ENCODE measurements around the gene TICAM2.

DNA sequence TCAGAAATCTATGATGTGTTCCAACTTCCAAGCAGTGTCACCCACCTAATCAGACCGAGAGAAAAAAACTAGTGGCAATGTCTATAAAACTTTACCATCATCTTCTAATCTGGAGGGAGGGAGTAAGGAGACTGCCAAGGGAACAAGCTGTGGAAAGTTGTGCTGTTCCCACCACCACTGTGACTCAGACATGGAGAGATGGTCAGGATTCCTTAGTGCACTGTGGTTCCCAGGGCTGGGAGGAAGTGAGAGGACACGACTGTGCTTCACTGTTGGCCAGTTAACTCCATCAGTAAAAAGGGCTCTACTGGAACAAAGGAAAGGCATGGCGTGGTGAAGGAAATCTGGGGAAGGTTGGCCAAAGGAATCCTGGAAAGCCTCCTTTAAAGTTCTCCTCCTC lies 18.8 kb downstream of the TICAM2 start:
- TF ChIP-seq MYC (IDR thresholded peaks at IDR 0.05; ENCODE audit: borderline replicate concordance, low read length) (no peak), ESRRA (IDR thresholded peaks at IDR 0.05; ENCODE audit: borderline replicate concordance, low read length) (no peak), CTCF (IDR thresholded peaks at IDR 0.05) (no peak)

Data from A549 (cell line).